Neural cell (in vitro differentiated cells): ENCODE data around the gene USP3.

Source experiments
- EP300 ChIP-seq: fragments of 450-650 bp; conservative IDR thresholded peaks from 2 replicates; pipeline ENCODE4 v1.6.1; 2014; ENCODE audit warnings: antibody characterized with exemption, mild to moderate bottlenecking, moderate library complexity; ENCODE audit not compliant: poor library complexity, severe bottlenecking
- EZH2 ChIP-seq: fragments of 200-600, 300-800 bp; shearing (Covaris generic), sonication (generic); IDR thresholded peaks from 2 replicates; pipeline ENCODE4 v1.6.1; 2014; ENCODE audit warnings: antibody characterized with exemption, low read length, borderline replicate concordance, mild to moderate bottlenecking; ENCODE audit not compliant: insufficient read depth, poor library complexity, severe bottlenecking
- MXI1 ChIP-seq: fragments of 450-650 bp; conservative IDR thresholded peaks from 2 replicates; pipeline ENCODE4 v1.6.1; 2014; ENCODE audit warnings: antibody characterized with exemption, mild to moderate bottlenecking; ENCODE audit not compliant: poor library complexity, severe bottlenecking
- POLR2AphosphoS5 ChIP-seq: IDR thresholded peaks from 2 replicates; pipeline ENCODE4 v1.6.1; 2012
- RAD21 ChIP-seq: fragments of 450-650 bp; conservative IDR thresholded peaks from 2 replicates; pipeline ENCODE4 v1.6.1; 2014; ENCODE audit warnings: antibody characterized with exemption, mild to moderate bottlenecking, moderate library complexity
- SMC3 ChIP-seq: fragments of 450-650 bp; conservative IDR thresholded peaks from 2 replicates; pipeline ENCODE4 v1.6.1; 2014; ENCODE audit warnings: antibody characterized with exemption, mild to moderate bottlenecking, moderate library complexity; ENCODE audit not compliant: poor library complexity
- TAF1 ChIP-seq: IDR thresholded peaks from 2 replicates; pipeline ENCODE4 v1.6.1; 2012; ENCODE audit warnings: low read depth
- TF ChIP-seq, protein P1 (sequence below): fragments of 450-650 bp; IDR thresholded peaks from 2 replicates; pipeline ENCODE4 v1.5.1; 2014; ENCODE audit warnings: antibody characterized with exemption, mild to moderate bottlenecking, moderate library complexity; ENCODE audit not compliant: poor library complexity, severe bottlenecking
- TF ChIP-seq, protein P2 (sequence below): IDR thresholded peaks from 2 replicates; pipeline ENCODE4 v1.6.1; 2012; ENCODE audit warnings: borderline replicate concordance

DNA sequence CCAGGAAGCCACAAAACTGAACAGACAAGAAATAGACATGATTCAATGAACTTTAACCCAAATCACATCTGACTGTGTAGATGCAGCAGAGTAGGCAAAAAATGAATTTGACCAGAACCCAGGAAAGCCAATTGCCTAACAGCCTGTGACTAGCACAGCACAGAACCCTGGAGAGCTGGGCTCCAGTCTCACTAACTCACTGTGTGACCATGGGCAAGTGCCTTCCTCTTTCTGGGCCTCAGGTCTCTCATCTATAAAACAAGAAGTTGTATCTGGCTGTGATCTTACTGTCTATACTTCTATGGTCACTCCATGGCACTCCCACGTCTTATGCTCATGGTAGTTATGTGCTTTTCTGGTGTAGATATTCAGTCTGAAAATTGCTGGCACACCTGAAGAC lies 48.1 kb upstream of the USP3 start:
- TF ChIP-seq RAD21 (no peak), EZH2 (no peak), POLR2AphosphoS5 (no peak), SMC3 (no peak), MXI1 (no peak), EP300 (no peak), TAF1 (no peak)
- TF ChIP-seq, protein P1, sequence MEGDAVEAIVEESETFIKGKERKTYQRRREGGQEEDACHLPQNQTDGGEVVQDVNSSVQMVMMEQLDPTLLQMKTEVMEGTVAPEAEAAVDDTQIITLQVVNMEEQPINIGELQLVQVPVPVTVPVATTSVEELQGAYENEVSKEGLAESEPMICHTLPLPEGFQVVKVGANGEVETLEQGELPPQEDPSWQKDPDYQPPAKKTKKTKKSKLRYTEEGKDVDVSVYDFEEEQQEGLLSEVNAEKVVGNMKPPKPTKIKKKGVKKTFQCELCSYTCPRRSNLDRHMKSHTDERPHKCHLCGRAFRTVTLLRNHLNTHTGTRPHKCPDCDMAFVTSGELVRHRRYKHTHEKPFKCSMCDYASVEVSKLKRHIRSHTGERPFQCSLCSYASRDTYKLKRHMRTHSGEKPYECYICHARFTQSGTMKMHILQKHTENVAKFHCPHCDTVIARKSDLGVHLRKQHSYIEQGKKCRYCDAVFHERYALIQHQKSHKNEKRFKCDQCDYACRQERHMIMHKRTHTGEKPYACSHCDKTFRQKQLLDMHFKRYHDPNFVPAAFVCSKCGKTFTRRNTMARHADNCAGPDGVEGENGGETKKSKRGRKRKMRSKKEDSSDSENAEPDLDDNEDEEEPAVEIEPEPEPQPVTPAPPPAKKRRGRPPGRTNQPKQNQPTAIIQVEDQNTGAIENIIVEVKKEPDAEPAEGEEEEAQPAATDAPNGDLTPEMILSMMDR = no peak
- TF ChIP-seq, protein P2, sequence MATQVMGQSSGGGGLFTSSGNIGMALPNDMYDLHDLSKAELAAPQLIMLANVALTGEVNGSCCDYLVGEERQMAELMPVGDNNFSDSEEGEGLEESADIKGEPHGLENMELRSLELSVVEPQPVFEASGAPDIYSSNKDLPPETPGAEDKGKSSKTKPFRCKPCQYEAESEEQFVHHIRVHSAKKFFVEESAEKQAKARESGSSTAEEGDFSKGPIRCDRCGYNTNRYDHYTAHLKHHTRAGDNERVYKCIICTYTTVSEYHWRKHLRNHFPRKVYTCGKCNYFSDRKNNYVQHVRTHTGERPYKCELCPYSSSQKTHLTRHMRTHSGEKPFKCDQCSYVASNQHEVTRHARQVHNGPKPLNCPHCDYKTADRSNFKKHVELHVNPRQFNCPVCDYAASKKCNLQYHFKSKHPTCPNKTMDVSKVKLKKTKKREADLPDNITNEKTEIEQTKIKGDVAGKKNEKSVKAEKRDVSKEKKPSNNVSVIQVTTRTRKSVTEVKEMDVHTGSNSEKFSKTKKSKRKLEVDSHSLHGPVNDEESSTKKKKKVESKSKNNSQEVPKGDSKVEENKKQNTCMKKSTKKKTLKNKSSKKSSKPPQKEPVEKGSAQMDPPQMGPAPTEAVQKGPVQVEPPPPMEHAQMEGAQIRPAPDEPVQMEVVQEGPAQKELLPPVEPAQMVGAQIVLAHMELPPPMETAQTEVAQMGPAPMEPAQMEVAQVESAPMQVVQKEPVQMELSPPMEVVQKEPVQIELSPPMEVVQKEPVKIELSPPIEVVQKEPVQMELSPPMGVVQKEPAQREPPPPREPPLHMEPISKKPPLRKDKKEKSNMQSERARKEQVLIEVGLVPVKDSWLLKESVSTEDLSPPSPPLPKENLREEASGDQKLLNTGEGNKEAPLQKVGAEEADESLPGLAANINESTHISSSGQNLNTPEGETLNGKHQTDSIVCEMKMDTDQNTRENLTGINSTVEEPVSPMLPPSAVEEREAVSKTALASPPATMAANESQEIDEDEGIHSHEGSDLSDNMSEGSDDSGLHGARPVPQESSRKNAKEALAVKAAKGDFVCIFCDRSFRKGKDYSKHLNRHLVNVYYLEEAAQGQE = no peak
